GM12878 (cell line): Measurements from ENCODE around the gene EXOSC2. TPM values are rescaled to one million over a fixed set of nuclear protein-coding genes. Genes with fewer than 3 reads are reported as not detected.

Source experiments
- ATAC-seq: fragments of 200-7000 bp; cut with Tn5 transposase; 3 replicates; pipeline ENCODE4 v1.9.1; 2020; ENCODE audit warnings: mild to moderate bottlenecking, moderate library complexity
- BruUV-seq: library from RNA; stranded (reverse); fragments of 400-500 nt; replicated peaks from 2 replicates; lab custom pipeline; 2021; lab: Mats Ljungman, UMichigan
- CTCF ChIA-PET: fragments of 300-600 bp; sonication (Branson Sonifier 250); formaldehyde crosslinking; extraction: SDS; loops from one replicate; lab custom pipeline; 2021; ENCODE audit warnings: inconsistent platforms; lab: Yijun Ruan, JAX
- POLR2A ChIA-PET: fragments of 350-600 bp; formaldehyde crosslinking; extraction: SDS; loops from one replicate; lab custom pipeline; 2021; ENCODE audit warnings: inconsistent platforms; lab: Charles Lee
- RAD21 ChIA-PET: fragments of 300-600 bp; sonication (Branson Sonifier 250); formaldehyde crosslinking; loops from one replicate; lab custom pipeline; 2023; ENCODE audit warnings: antibody characterized with exemption; ENCODE audit not compliant: unreplicated experiment; lab: Charles Lee
- SMC1A ChIA-PET: fragments of 300-600 bp; sonication (Branson Sonifier 250); formaldehyde crosslinking; loops from one replicate; lab custom pipeline; 2023; ENCODE audit not compliant: unreplicated experiment, uncharacterized antibody; lab: Charles Lee
- DNase-seq: peaks from one replicate; pipeline ENCODE4 v3.0.0-alpha.2; 2011; ENCODE audit warnings: low read depth, low spot score
- FAIRE-seq: peaks from 3 replicates; lab custom pipeline; 2011; peaks lifted over from hg19 to GRCh38; lab: Jason Lieb, UNC
- H2AFZ ChIP-seq: 2 replicates; pipeline ENCODE4 v1.6.0; 2011; ENCODE audit warnings: low read depth, low read length, control low read depth; ENCODE audit not compliant: control insufficient read depth
- H3K27ac ChIP-seq: 2 replicates; pipeline ENCODE4 v1.5.1; 2011; ENCODE audit warnings: control low read depth; ENCODE audit not compliant: control insufficient read depth, insufficient read depth
- H3K27me3 ChIP-seq, 2 experiments: replicated peaks in 1 of 2; 2 replicates each; pipeline versions ENCODE4 v1.6.0 to v1.6.1; 2011; ENCODE audit warnings: low read length in 1 of 2; ENCODE audit not compliant: control insufficient read depth in 2 of 2, insufficient read depth in 2 of 2
- H3K36me3 ChIP-seq, 2 experiments: 2 replicates each; pipeline ENCODE4 v1.5.1; 2011; ENCODE audit warnings: low read length in 1 of 2; ENCODE audit not compliant: control insufficient read depth in 2 of 2, insufficient read depth in 2 of 2
- H3K4me1 ChIP-seq: 2 replicates; pipeline ENCODE4 v1.6.1; 2011; ENCODE audit warnings: mild to moderate bottlenecking, low read length, moderate library complexity, mixed read lengths; ENCODE audit not compliant: control insufficient read depth, insufficient read depth
- H3K4me2 ChIP-seq: 2 replicates; pipeline ENCODE4 v1.6.0; 2011; ENCODE audit warnings: control low read depth; ENCODE audit not compliant: control insufficient read depth, insufficient read depth
- H3K4me3 ChIP-seq: fragments of 200-600 bp; sonication (generic); 2 replicates; pipeline ENCODE4 v1.5.1; 2016
- H3K79me2 ChIP-seq: 2 replicates; pipeline ENCODE4 v1.6.0; 2011; ENCODE audit warnings: low read length; ENCODE audit not compliant: control insufficient read depth, insufficient read depth
- H3K9ac ChIP-seq: 2 replicates; pipeline ENCODE4 v1.8.0; 2011; ENCODE audit warnings: low read length, control low read depth, mixed read lengths; ENCODE audit not compliant: control insufficient read depth, insufficient read depth
- H3K9me3 ChIP-seq: replicated peaks from 3 replicates; pipeline ENCODE4 v1.5.1; 2011; ENCODE audit warnings: mild to moderate bottlenecking, low read length; ENCODE audit not compliant: control insufficient read depth, insufficient read depth
- H4K20me1 ChIP-seq: 2 replicates; pipeline ENCODE4 v1.6.0; 2011; ENCODE audit not compliant: control insufficient read depth, insufficient read depth
- GABPA ChIP-seq: IDR thresholded peaks from 2 replicates; pipeline ENCODE4 v1.6.1; 2014; ENCODE audit warnings: antibody characterized with exemption, low read depth, mild to moderate bottlenecking, inconsistent platforms
- GATAD2B ChIP-seq: fragments of 450-650 bp; conservative IDR thresholded peaks from 2 replicates; pipeline ENCODE4 v1.6.1; 2017; ENCODE audit warnings: low read depth, mild to moderate bottlenecking, moderate library complexity
- NFIC ChIP-seq: IDR thresholded peaks from 2 replicates; pipeline ENCODE4 v1.6.1; 2012; ENCODE audit warnings: low read depth, mild to moderate bottlenecking, inconsistent platforms, low read length, moderate library complexity
- NR2F1 ChIP-seq: fragments of 450-650 bp; conservative IDR thresholded peaks from 2 replicates; pipeline ENCODE4 v1.6.1; 2017; ENCODE audit warnings: mild to moderate bottlenecking
- PKNOX1 ChIP-seq: fragments of 450-650 bp; IDR thresholded peaks from 2 replicates; pipeline ENCODE4 v1.6.1; 2016; ENCODE audit warnings: mild to moderate bottlenecking
- POLR2AphosphoS5 ChIP-seq: IDR thresholded peaks from 2 replicates; pipeline ENCODE4 v1.6.1; 2011; ENCODE audit warnings: mild to moderate bottlenecking, low read length, inconsistent platforms
- RB1 ChIP-seq: fragments of 450-650 bp; formaldehyde crosslinking; IDR thresholded peaks from 2 replicates; pipeline ENCODE4 v1.6.1; 2017; ENCODE audit warnings: mild to moderate bottlenecking, borderline replicate concordance
- RCOR1 ChIP-seq: conservative IDR thresholded peaks from 2 replicates; pipeline ENCODE4 v1.6.1; 2012; ENCODE audit warnings: low read depth, low read length, improper control_type of control experiment
- RELB ChIP-seq: fragments of 450-650 bp; IDR thresholded peaks from 2 replicates; pipeline ENCODE4 v1.6.1; 2017; ENCODE audit warnings: low read depth, mild to moderate bottlenecking, moderate library complexity
- SIN3A ChIP-seq: IDR thresholded peaks from 2 replicates; pipeline ENCODE4 v1.6.1; 2012; ENCODE audit warnings: low read depth, low read length, improper control_type of control experiment
- STAT1 ChIP-seq: fragments of 450-650 bp; conservative IDR thresholded peaks from 2 replicates; pipeline ENCODE4 v1.6.1; 2014; ENCODE audit warnings: antibody characterized with exemption, mild to moderate bottlenecking
- TCF12 ChIP-seq: IDR thresholded peaks from 2 replicates; pipeline ENCODE4 v1.6.1; 2011; ENCODE audit warnings: low read depth, mild to moderate bottlenecking, low read length
- ZNF274 ChIP-seq: IDR thresholded peaks from one replicate; pipeline ENCODE4 v1.8.0; 2011; ENCODE audit not compliant: insufficient read length, insufficient read depth
- WGBS: methylation state at CpG from one replicate; pipeline ENCODE4 v1.1.6; 2016; ENCODE audit warnings: low lambda C conversion rate; ENCODE audit not compliant: insufficient replicate concordance, insufficient coverage; ENCODE audit errors: missing lambda C conversion rate; 5-methylcytosine and 5-hydroxymethylcytosine counted together
- in situ Hi-C: fragments of 300-500 bp; cut with MboI; formaldehyde crosslinking; loops from 9 replicates; pipeline ENCODE4 v1.14.3; 2018; ENCODE audit warnings: mixed read lengths
- intact Hi-C: fragments of 100-400 bp; cut with micrococcal nuclease; formaldehyde crosslinking; loops from one replicate; pipeline ENCODE4 v1.14.2; 2022; ENCODE audit not compliant: unreplicated experiment
- polyA plus RNA-seq, 11 experiments: library from polyadenylated mRNA; depleted of rRNA in 4 of 11; unstranded in 6 of 11; stranded (reverse) in 5 of 11; fragments of >200 nt; fragmentation: Nextera tagmentation in 4 of 11; fragmentation: Illumina TruSeq in 1 of 11; extraction: Ambion mirVana in 4 of 11; extraction: Trizol in 1 of 11; gene quantifications; 1 replicate in 1 of 11; 2 replicates in 10 of 11; pipeline versions ENCODE4 v1.2.1 to v1.2.3, GENCODE V29; 2011 to 2016; ENCODE audit warnings: inconsistent platforms in 2 of 11, missing spikeins in 2 of 11, low read depth in 1 of 11
- total RNA-seq, 4 experiments: library from RNA; depleted of rRNA in 3 of 4; stranded (reverse); fragments of >200 nt in 3 of 4; fragmentation: Illumina TruSeq in 1 of 4; extraction: Trizol in 1 of 4; gene quantifications; 2 replicates each; pipeline versions ENCODE4 v1.2.1 to v1.2.3, GENCODE V29; 2013 to 2021
- TF ChIP-seq, protein P1 (sequence below): IDR thresholded peaks from 2 replicates; pipeline ENCODE4 v1.6.1; 2011; ENCODE audit warnings: borderline replicate concordance, low read depth, mild to moderate bottlenecking, moderate library complexity, mixed read lengths, low read length; ENCODE audit not compliant: insufficient read depth; ENCODE audit errors: extremely low read length
- TF ChIP-seq, protein P2 (sequence below): fragments of 450-650 bp; conservative IDR thresholded peaks from 2 replicates; pipeline ENCODE4 v1.6.1; 2017; ENCODE audit warnings: mild to moderate bottlenecking, moderate library complexity
- TF ChIP-seq, protein P3 (sequence below): fragments of 450-650 bp; IDR thresholded peaks from 2 replicates; pipeline ENCODE4 v1.6.1; 2017; ENCODE audit warnings: mild to moderate bottlenecking

Gene EXOSC2
- total and polyA plus RNA-seq, 10 of the 15 experiments (the other 5 are each of a cell fraction or from before 2014, with no cell fraction given) = 26.3 to 55.0 (median 48.0) TPM

GRCh38 chr9:130667120-130667435, 26.5 kb upstream of the EXOSC2 start (continued):
- TF ChIP-seq, protein P1, sequence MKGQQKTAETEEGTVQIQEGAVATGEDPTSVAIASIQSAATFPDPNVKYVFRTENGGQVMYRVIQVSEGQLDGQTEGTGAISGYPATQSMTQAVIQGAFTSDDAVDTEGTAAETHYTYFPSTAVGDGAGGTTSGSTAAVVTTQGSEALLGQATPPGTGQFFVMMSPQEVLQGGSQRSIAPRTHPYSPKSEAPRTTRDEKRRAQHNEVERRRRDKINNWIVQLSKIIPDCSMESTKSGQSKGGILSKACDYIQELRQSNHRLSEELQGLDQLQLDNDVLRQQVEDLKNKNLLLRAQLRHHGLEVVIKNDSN = no peak
- TF ChIP-seq ZNF274 (no peak), NR2F1 (no peak), PKNOX1 (no peak), TCF12 (no peak), RCOR1 (no peak), POLR2AphosphoS5 (no peak), GABPA (no peak), SIN3A (no peak), GATAD2B (no peak)
- TF ChIP-seq, protein P2, sequence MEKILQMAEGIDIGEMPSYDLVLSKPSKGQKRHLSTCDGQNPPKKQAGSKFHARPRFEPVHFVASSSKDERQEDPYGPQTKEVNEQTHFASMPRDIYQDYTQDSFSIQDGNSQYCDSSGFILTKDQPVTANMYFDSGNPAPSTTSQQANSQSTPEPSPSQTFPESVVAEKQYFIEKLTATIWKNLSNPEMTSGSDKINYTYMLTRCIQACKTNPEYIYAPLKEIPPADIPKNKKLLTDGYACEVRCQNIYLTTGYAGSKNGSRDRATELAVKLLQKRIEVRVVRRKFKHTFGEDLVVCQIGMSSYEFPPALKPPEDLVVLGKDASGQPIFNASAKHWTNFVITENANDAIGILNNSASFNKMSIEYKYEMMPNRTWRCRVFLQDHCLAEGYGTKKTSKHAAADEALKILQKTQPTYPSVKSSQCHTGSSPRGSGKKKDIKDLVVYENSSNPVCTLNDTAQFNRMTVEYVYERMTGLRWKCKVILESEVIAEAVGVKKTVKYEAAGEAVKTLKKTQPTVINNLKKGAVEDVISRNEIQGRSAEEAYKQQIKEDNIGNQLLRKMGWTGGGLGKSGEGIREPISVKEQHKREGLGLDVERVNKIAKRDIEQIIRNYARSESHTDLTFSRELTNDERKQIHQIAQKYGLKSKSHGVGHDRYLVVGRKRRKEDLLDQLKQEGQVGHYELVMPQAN = no peak

- Histone ChIP-seq H3K4me1 (no peaks in the 10 kb centered on the region), H3K79me2 (no peaks in the 10 kb centered on the region), H3K27ac (no peak overlapping the region), H4K20me1 (no peaks in the 10 kb centered on the region), H3K36me3 (no peaks in the 10 kb centered on the region), H3K9me3 (no peaks in the 10 kb centered on the region), H3K4me3 (no peak overlapping the region), H2AFZ (no peak overlapping the region), H3K4me2 (no peak overlapping the region), H3K27me3 (peaks cover 1 to 15% of the 10 kb centered on the region in 2 experiments), H3K9ac (no peak overlapping the region)
- ChIA-PET POLR2A (no interaction called here), CTCF (interaction anchor here (0.6 kb wide), 1 partner anchor 378 kb away, joined by 3 read pairs; no protein-coding TSS in a partner anchor), SMC1A (no interaction called here), RAD21 (no interaction called here)
- in situ Hi-C loops (no loop called here), intact Hi-C loops (no loop called here)
- BruUV-seq = no TSS peak
- 51% methylated on average over 13 of the region's 13 CpGs for WGBS
- no peak for FAIRE-seq
- DNase-seq = no peak
- no peak for ATAC-seq
- TF ChIP-seq STAT1 (no peak), GATAD2B (no peak), NFIC (no peak), RB1 (no peak), RELB (no peak), PKNOX1 (no peak)
- TF ChIP-seq, protein P3, sequence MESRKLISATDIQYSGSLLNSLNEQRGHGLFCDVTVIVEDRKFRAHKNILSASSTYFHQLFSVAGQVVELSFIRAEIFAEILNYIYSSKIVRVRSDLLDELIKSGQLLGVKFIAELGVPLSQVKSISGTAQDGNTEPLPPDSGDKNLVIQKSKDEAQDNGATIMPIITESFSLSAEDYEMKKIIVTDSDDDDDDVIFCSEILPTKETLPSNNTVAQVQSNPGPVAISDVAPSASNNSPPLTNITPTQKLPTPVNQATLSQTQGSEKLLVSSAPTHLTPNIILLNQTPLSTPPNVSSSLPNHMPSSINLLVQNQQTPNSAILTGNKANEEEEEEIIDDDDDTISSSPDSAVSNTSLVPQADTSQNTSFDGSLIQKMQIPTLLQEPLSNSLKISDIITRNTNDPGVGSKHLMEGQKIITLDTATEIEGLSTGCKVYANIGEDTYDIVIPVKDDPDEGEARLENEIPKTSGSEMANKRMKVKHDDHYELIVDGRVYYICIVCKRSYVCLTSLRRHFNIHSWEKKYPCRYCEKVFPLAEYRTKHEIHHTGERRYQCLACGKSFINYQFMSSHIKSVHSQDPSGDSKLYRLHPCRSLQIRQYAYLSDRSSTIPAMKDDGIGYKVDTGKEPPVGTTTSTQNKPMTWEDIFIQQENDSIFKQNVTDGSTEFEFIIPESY = no peak
Observed at GRCh38 chr9:130668196-130668595, 25.4 kb upstream of the EXOSC2 start.
